ENCODE results near the gene TMEM198. TPM values are rescaled to one million over a fixed set of nuclear protein-coding genes. Genes with fewer than 3 reads are reported as not detected.

Gene TMEM198
- total RNA-seq, 4 donors from 2014 or later = 1.1 to 4.4 (median 1.2) TPM; not detected in 1

DNA sequence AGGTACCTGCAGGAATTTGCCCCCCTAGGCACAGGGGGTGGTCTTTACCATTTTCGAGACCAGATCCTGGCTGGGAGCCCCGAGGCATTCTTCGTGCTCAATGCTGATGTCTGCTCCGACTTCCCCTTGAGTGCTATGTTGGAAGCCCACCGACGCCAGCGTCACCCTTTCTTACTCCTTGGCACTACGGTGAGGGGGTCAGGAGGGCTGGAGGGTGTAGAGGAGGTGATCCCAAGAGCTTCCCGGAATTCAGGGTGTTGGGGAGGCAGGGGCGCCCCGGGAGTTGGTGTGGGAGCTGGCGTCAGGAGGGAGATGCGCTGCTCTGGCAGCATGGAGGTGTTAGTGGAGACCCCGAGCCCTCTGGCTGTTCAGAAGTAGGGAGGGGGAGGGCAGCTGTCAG is 42.0 kb upstream of the TMEM198 start:
- 93 to 100% methylated on average over 3 to 14 of the region's 14 CpGs for WGBS, 2 donors (ENCODE audit: low coverage in 1 of 2)
- Histone ChIP-seq H3K4me1 (peaks cover 3 to 21% (median 19%) of the 10 kb centered on the region in 4 donors), H3K4me3 (no peak overlapping the region), H3K9me3 (no peaks in the 10 kb centered on the region), H3K36me3 (peaks cover 0 to 12% (median 3%) of the 10 kb centered on the region in 4 donors), H3K27me3 (peaks cover 6% of the 10 kb centered on the region), H3K27ac (no peak overlapping the region)
- intact Hi-C loops (cut with DNase I; ENCODE audit: low total_unique reads) = no loop called here
- in situ Hi-C loops (cut with MboI; ENCODE audit: low pct_ligation_motif_present in 1 of 4, low pct_unique_long_range_greater_than_20kb in 1 of 4, low sequenced_read_pairs in 3 of 4) = no loop called here
- TF ChIP-seq, protein P1, sequence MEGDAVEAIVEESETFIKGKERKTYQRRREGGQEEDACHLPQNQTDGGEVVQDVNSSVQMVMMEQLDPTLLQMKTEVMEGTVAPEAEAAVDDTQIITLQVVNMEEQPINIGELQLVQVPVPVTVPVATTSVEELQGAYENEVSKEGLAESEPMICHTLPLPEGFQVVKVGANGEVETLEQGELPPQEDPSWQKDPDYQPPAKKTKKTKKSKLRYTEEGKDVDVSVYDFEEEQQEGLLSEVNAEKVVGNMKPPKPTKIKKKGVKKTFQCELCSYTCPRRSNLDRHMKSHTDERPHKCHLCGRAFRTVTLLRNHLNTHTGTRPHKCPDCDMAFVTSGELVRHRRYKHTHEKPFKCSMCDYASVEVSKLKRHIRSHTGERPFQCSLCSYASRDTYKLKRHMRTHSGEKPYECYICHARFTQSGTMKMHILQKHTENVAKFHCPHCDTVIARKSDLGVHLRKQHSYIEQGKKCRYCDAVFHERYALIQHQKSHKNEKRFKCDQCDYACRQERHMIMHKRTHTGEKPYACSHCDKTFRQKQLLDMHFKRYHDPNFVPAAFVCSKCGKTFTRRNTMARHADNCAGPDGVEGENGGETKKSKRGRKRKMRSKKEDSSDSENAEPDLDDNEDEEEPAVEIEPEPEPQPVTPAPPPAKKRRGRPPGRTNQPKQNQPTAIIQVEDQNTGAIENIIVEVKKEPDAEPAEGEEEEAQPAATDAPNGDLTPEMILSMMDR (IDR thresholded peaks at IDR 0.05) = no peak
- TF ChIP-seq EP300 (IDR thresholded peaks at IDR 0.05; ENCODE audit: low read depth) (no peak), POLR2AphosphoS5 (IDR thresholded peaks at IDR 0.05) (no peak), POLR2A (IDR thresholded peaks at IDR 0.05) (no peak)
- no peak for DNase-seq

DNA sequence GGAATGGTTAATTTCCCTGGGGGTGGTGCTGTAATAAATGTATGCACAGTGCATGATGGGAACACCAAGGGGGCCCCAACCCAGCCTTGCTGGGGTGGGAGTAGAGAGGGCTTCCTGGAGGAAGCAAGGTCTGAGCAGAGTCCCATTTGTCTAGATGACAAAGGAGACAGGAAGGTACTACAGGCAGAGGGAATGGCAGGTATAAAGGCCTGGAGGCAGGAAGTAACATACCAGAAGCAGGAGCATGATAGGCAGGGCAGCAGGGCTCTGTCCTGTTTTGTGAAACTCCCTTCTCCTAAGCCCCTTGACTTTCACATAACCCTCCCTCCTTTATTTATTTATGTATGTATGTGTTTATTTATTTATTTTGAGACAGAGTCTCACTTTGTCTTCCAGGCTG is 41.2 kb upstream of the TMEM198 start:
- DNase-seq = no peak
- intact Hi-C loops (cut with DNase I; ENCODE audit: low total_unique reads) = no loop called here
- Histone ChIP-seq H3K9me3 (no peaks in the 10 kb centered on the region), H3K27me3 (no peaks in the 10 kb centered on the region), H3K27ac (no peak overlapping the region), H3K36me3 (peaks cover 0 to 12% (median 3%) of the 10 kb centered on the region in 4 donors), H3K4me1 (peaks cover 0 to 14% (median 11%) of the 10 kb centered on the region in 4 donors), H3K4me3 (no peak overlapping the region)
- in situ Hi-C loops (cut with MboI; ENCODE audit: low pct_ligation_motif_present in 1 of 4, low pct_unique_long_range_greater_than_20kb in 1 of 4, low sequenced_read_pairs in 3 of 4) = no loop called here
- TF ChIP-seq, protein P1 (IDR thresholded peaks at IDR 0.05) = no peak
- TF ChIP-seq POLR2AphosphoS5 (IDR thresholded peaks at IDR 0.05) (no peak), EP300 (IDR thresholded peaks at IDR 0.05; ENCODE audit: low read depth) (no peak)

DNA sequence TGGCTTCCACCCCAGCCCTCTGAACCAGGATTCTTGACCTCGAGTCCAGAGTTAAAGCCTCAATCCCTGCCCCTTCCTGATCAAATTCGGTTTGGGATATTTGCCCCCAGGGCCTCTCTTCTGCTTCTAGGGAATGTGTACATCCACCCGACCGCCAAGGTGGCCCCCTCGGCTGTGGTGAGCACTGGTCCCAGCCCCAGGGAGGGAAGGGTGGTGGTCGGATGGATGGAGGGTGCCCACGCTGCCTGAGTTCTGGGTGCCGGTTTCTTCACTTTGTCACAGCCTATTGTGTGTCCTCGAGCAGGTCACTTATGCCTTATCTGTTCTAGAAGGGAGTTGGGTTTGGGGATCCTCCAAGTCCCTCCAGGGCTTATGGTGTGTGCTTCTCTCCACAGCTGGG is 38.2 kb upstream of the TMEM198 start:
- TF ChIP-seq, protein P1 (IDR thresholded peaks at IDR 0.05) = no peak
- TF ChIP-seq POLR2AphosphoS5 (IDR thresholded peaks at IDR 0.05) = no peak
- no peak for TF ChIP-seq EP300 (IDR thresholded peaks at IDR 0.05; ENCODE audit: low read depth)
- no peak for TF ChIP-seq POLR2A (IDR thresholded peaks at IDR 0.05)
- DNase-seq = no peak
- H3K4me1 ChIP-seq = peaks cover 6 to 18% (median 13%) of the 10 kb centered on the region in 4 donors
- whole genome bisulfite sequencing, 2 donors (ENCODE audit: low coverage in 1 of 2) = 88% methylated on average over 9 of the region's 9 CpGs; no CpG with 5 or more reads in 1 of the 2 donors
- no peak overlapping the region for H3K27ac ChIP-seq
- no peak overlapping the region for H3K4me3 ChIP-seq
- H3K27me3 ChIP-seq = peaks cover 9% of the 10 kb centered on the region
- peaks cover 0 to 12% (median 3%) of the 10 kb centered on the region in 4 donors for H3K36me3 ChIP-seq
- H3K9me3 ChIP-seq = no peaks in the 10 kb centered on the region
- intact Hi-C loops (cut with DNase I; ENCODE audit: low total_unique reads) = no loop called here
- in situ Hi-C loops (cut with MboI; ENCODE audit: low pct_ligation_motif_present in 1 of 4, low pct_unique_long_range_greater_than_20kb in 1 of 4, low sequenced_read_pairs in 3 of 4) = no loop called here

DNA sequence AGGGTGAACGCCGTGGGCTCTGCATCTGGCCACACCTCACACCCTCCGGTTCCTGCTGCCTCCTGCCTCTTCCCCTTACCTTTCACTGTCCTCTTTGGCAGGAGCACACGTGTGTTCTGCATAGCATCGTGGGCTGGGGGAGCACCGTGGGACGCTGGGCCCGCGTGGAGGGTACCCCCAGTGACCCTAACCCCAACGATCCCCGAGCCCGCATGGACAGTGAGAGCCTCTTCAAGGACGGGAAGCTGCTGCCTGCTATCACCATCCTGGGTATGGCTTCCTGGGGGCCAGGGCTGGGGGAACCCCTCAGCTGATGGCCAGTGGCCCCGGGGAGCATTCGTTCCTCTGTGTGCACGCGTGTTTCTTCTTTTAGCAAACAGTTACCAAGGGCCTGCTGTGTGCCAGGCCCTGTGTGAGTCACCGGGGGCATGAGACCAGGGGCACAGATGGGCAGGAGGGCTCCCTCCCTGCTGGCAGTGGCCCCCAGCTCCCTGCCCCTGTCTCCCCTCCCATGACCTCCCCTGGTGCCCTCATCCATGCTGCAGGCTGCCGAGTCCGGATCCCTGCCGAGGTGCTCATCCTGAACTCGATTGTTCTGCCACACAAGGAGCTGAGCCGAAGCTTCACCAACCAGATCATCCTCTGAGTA is 37.6 kb upstream of the TMEM198 start:
- intact Hi-C loops (cut with DNase I; ENCODE audit: low total_unique reads) (no loop called here), in situ Hi-C loops (cut with MboI; ENCODE audit: low pct_ligation_motif_present in 1 of 4, low pct_unique_long_range_greater_than_20kb in 1 of 4, low sequenced_read_pairs in 3 of 4) (no loop called here)
- no peak overlapping the region for H3K4me3 ChIP-seq
- H3K27me3 ChIP-seq = peaks cover 16% of the 10 kb centered on the region
- WGBS, 2 donors (ENCODE audit: low coverage in 1 of 2) = 86 to 100% methylated on average over 3 to 20 of the region's 23 CpGs
- TF ChIP-seq POLR2AphosphoS5 (IDR thresholded peaks at IDR 0.05) (no peak), EP300 (IDR thresholded peaks at IDR 0.05; ENCODE audit: low read depth) (no peak), POLR2A (IDR thresholded peaks at IDR 0.05) (no peak)
- TF ChIP-seq, protein P1 (IDR thresholded peaks at IDR 0.05) = no peak
- DNase-seq = no peak
- H3K4me1 ChIP-seq = peaks cover 6 to 18% (median 13%) of the 10 kb centered on the region in 4 donors
- peaks cover 0 to 12% (median 3%) of the 10 kb centered on the region in 4 donors for H3K36me3 ChIP-seq
- no peak overlapping the region for H3K27ac ChIP-seq
- no peaks in the 10 kb centered on the region for H3K9me3 ChIP-seq
